HG03135 (cell line): ENCODE results near the gene IPO13.

Experiments
- ATAC-seq: cut with Tn5 transposase; IDR thresholded peaks from one replicate; pipeline ENCODE4 v1.9.1; 2021; ENCODE audit warnings: mild to moderate bottlenecking, moderate library complexity; ENCODE audit not compliant: unreplicated experiment

IPO13 gene

DNA sequence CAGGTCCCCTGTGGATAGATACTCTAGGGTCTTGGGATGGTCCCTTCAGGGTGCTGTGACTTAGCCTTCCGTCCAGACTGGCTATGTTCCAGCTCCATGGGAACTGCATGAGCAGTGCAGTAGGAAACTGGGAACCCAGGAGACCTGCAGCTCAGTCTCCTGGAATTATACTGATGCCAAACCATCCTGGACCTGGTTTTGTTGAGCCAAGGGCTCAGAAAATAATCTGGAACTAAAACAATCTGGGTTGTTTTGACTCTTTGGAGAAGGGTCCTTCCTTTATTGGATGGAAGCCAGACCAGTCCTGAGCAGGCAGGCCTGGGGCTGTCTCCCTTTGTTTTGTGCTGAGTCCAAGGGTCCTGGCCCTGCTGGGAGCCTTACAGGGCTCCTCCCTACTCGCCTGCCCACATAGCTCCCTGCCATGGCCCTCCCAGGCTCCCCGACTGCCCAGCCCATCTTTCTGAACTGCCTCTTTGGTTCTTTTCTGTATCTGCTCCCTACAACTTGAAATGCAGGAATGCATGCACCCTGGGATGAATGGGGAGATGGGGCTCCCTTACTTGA is 1.2 kb downstream of the IPO13 start:
- ATAC-seq: no peak

DNA sequence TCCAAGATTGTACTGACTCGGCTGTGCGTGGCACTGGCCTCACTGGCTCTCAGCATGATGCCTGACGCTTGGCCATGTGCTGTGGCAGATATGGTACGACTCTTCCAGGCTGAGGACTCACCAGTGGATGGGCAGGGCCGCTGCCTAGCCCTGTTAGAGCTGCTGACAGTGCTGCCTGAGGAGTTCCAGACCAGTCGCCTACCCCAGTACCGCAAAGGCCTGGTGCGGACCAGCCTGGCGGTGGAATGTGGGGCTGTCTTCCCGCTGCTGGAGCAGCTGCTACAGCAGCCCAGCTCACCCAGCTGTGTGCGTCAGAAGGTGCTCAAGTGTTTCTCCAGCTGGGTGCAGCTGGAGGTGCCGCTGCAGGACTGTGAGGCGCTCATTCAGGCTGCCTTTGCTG is 2.9 kb downstream of the IPO13 start:
- no peak for ATAC-seq

DNA sequence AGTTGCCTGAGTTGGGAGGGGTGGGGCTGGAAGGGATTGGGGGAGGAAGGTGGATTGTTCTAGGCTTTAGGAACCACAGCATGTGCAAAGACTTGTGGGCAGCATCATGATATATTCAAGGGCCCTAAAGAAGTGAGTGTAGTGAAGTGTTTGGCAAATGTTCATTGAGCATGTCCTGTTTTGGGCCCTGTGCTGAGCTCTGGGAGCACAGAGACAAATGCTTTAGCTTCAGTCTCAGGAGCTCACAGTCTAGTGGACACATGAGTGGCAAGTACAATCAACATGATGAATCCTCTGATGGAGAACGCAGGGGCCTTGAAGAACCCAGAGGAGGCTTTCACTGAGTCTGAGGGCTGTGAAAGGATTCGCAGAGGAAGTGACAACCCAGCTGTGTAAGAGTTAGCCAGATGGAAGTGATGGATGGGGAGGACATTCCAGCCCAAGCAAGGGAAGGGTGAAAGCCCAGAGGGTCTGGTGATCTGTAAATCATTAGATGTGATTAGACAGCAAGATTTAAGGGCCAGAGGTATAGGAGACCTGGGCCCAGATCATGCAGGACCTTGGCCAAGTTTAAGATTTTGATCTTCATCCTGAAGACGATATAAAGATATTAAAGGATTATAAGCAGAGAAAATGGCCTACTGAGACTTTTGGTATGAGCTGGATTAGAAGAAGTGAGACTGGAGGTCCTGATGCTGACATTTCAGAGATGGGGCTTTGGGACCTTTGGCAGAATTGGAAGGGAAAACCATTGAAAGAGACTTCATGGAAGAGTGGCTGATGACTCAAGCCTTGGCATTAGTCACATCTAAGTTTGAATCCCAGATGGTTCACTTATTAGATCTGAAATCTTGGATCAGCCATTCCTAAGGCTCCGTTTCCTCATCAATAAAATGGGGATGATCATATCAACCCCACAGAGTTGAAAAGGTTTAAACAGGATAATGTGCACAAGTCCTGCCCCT is 4.6 kb downstream of the IPO13 start:
- no peak for ATAC-seq

DNA sequence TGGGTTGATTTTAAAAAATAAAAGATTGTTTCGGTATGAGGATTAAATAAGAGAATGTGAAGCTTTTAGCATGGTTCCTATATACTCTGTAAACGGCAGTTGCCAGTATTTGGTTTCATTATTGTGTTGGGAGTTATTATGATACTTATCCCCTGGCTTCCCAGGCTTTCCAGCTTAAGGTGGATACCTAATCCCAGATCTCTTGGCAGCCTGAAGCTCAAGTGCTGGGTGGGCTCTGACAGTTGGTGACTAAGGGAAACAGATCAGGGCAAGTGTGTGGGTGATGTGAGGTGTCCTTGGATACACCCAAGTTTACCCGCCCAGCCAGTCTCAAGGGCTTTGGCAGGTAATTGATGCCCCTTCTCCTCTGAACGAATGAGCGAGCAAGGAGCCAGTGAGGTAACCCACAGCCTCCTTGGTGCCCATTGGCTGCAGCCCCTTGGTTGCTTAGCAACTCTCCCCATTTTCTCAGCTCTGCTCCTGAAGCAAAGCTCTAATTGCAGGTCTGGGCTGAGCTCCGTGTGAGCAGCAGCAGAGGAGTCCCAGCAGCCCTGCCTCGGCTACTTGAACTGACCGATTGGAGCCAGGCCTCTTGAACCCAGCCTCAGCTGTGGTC is 6.1 kb downstream of the IPO13 start:
- ATAC-seq: no peak

DNA sequence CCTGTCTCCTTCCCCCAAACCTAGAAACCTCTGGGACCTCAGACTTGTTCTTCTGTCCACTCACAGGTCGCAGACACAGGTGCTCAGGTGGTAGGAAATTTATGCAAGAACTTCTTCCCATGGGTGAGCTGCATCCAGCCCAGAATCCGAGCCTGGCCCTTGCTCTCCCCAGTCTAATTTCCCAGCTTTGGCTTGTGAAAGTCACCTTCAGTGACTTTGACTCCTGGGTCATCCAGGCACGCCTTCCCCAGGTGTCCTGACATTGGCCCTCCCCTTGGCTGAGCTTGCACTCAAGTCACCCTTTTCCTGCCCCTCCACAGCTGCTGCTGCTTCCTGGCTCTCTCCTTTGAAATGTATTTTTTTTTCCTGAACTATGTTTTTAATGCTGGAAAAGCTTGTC is 6.6 kb downstream of the IPO13 start:
- no peak for ATAC-seq

DNA sequence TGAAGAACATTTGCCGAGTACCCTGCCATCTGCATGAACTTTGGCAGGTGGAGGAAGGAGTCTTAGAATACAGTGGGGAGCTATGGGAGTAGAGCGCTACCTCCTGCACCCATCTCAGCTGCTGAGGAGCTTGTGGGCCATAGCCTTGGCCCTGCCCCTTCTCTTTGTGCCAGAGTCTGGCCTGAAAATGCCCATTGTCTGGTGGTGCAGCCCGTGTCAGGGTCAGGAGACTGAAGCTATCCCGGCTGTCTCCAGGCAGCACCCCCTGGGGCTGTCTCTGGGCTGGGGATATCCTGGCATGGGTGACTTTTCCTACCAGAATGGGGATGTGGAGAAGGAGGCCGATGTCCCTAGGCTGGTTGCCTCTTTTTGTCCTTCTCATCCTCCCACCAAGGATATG is 7.3 kb downstream of the IPO13 start:
- no peak for ATAC-seq

DNA sequence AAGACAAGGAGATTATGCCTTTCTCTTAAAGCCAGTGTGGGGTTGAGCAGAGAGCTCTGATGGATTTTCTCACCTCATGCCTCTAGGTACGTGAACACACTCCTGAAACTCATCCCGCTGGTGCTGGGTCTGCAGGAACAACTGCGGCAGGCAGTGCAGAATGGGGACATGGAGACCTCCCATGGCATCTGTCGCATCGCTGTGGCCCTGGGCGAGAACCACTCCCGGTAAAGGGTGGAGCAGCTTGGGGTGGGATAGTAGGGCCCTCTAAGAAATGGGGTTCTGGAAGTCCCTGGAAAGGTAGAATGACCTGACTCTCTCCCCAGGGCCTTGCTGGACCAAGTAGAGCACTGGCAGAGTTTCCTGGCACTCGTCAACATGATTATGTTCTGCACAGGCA is 9.5 kb downstream of the IPO13 start:
- ATAC-seq: no peak

DNA sequence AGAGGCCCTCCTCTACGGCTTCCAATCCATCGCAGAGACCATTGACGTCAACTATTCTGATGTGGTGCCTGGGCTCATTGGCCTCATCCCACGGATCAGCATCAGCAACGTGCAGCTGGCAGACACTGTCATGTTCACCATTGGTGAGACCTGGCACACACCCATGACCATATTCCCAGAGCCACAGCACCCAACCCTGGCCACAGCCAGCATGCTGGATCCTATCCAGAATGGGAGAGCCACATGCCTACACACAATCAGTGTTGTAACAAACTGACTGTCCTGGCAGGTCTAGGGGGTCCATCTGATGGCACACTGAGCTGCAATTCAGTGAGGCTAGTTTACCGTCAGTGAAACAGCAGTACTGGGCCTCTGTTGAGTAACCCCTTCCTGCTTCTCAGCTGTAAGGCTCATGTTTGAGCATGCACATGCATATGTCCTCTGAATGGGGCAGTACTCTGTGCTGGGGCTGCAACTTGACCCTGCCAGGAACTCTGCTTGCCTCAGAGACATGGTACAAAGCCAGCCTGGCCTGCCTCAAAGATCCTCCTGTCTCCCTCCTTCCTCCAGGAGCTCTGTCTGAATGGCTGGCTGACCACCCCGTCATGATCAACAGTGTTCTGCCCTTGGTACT is 10.8 kb downstream of the IPO13 start:
- ATAC-seq: no peak

DNA sequence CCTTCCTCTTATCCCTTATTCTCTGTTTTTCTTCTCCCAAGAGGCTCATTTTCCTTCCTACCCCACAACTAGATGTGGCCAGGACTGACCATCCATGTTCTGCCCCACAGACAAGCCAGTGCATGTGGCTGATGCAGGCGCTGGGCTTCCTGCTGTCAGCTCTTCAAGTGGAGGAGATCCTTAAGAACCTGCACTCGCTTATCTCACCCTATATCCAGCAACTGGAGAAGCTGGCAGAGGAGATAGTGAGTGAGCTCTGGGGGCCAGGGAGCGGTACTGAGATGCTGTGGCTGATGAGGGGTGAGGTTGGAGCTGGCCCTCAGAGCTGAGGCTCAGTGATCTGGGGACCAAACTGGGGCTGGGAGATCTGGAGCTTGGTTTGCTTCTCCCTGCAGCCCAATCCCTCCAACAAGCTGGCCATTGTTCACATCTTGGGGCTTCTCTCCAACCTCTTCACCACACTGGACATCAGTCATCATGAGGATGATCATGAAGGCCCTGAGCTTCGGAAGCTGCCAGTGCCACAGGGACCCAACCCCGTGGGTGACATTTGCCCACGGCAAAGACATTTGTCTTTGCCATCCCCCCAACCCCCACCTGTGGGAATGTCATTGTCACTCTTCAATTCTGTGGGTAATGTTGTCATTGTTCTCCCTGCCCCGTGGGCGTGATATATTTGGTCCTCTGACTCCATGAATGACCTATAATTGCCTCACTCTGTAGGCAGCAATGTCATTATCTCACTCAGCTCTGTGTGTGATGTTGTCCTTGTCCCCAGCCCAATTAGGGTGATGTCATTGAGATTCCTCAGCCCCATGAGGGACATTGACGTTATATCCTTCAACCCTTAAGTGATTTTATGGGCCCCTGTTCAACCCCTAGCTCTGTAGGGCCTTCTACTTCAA is 11.9 kb downstream of the IPO13 start:
- no peak for ATAC-seq

DNA sequence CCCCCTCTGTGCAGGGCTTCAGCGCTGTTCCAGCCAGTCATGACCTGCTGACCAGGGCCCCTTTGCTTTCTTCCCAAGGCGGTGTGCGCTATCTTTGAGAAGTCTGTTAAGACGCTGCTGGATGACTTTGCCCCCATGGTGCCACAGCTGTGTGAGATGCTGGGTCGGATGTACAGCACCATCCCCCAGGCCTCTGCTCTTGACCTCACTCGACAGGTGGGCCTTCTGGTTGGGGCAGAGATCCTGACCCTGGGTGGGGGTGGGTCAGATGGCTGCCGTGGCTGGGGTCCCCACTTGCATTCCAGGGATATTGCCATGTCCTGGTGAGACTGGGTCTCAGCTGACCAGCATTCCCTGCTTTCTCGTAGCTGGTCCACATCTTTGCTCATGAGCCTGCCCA is 14.0 kb downstream of the IPO13 start:
- ATAC-seq: no peak

DNA sequence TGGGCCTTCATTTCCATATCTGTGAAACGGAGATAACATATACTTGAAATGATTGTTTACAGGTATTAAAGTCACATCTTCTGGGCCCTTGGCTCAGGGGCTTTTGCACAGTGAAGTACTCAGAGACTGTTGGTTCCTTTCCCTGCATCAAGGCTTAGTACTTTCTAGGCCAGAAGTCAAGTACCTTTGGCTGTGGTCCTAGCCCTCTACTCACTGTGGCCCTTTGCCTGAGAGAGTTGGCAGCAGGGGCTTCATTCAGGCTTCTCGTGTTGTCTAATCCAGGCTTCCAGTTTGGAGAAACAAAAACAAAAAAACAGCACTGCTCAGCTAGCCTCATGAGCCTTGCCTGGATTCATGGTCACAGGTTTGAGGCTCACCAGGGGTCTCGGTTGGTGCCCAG is 14.9 kb downstream of the IPO13 start:
- ATAC-seq: no peak

DNA sequence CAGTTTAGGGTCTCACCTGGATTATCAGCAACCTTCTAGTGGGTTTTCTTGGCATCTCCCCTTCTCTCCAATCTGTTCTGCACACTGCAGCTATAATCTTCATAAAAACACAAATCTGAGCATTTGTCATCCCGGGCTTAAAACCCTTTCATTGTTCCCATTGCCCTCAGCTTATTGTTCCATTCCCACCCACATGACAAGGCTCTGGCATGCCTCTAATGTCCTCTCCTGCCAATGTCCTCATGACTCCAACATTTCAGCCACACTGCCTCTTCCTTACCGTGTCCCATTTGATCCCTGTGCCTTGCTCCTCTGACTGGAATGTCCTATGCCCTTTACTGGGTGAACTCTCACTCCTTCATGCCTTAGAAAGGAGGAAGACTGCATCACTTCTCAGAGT is 15.6 kb downstream of the IPO13 start:
- ATAC-seq: no peak

DNA sequence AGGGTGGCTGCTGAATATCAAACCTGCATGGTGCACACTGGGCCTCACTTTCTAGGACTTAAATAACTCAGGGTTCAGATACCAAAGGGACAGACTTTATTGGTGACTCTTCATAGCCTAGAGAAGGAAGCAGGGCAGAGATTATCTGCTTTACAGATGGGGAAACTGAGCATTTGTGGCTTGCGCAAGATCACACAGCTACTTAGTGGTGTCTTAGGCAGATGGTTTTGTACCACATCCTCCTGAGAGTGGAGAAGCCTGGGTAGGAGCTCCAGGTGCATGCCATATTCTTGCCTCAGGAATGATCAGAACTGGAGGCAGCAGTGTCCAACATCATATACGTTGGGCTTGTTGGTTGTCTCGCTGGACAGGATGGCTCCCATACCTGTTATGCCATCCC is 16.3 kb downstream of the IPO13 start:
- ATAC-seq: no peak

DNA sequence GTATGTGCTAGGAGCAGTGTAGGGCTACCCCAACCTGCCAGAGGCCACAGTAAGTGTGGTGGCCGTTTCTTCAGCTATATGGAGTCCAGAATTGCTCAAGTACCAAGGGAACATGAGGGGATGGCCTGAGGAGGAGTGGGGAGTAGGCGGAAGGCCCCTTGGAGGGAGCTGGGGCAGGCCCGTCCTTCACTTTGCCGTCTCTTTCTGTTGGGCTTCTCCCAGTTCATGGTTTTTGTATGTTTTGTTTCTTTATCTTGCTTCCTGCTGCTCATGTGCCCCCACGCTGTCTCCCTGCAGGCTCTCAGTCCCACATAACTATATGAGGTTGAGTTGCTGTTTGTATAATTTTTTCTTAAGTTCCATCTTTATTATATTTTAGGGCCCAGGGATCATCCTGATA is 17.1 kb downstream of the IPO13 start:
- ATAC-seq: no peak

DNA sequence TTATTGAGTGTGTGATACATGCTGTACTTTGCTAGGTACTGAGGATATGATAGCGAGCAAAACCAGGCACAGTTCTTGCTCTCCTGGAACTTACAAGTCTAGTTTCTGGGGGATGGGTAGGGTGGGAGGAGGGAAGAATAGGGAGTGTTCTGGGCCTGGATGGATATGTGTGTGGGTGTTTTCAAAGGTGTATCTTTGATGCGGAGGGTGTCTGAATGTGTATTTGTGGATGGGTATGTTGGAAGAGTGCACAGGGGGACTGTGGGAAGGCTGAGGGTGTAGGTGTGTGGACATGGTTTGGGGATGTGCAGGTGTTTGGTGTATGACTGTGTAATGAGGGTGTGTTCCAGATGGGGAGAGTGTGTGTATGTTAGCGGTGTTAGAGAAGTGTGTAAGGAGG is 18.6 kb downstream of the IPO13 start:
- ATAC-seq: no peak

DNA sequence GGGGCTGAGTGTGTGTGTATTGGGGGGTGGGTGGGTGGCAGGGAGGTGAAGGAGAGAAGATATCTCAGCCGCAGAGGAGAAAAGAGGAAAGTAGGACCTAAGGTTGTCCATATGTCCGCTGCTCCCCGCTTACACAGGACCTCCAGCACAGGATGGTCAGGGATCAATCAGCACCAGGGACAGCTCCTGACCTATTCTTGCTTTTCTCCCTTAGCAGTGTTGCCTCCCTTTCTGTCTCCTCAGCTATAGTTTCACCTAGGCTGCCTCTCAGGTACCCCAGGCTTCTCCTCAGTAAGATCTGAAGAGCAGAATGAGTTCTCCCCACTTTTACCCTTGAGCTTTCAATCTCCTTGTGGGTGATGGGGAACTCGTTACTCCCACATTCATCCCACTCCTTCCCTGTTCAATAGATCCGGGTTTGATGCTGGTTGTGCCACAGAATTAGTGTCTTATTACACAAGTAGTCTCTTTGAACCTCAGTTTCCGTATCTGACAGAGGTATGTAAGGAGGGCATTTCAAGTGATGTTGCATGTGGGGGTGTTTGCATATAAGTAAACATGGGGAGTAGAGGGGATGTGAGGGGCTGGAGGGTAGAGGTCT is 21.7 kb downstream of the IPO13 start:
- ATAC-seq: no peak

DNA sequence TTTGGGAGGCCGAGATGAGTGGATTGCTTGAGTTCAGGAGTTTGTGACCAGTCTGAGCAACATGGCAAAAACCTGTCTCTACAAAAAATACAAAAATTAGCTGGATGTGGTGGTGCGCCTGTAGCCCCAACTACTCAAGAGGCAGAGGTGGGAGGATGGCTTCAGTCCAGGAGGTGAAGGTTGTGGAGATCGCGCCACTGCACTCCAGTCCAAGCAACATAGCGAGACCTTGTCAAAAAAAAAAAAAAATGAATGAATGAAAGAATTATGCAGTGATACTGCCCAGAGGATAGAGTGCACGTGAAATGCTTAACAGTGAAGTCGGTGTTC is 22.6 kb downstream of the IPO13 start:
- ATAC-seq: no peak

DNA sequence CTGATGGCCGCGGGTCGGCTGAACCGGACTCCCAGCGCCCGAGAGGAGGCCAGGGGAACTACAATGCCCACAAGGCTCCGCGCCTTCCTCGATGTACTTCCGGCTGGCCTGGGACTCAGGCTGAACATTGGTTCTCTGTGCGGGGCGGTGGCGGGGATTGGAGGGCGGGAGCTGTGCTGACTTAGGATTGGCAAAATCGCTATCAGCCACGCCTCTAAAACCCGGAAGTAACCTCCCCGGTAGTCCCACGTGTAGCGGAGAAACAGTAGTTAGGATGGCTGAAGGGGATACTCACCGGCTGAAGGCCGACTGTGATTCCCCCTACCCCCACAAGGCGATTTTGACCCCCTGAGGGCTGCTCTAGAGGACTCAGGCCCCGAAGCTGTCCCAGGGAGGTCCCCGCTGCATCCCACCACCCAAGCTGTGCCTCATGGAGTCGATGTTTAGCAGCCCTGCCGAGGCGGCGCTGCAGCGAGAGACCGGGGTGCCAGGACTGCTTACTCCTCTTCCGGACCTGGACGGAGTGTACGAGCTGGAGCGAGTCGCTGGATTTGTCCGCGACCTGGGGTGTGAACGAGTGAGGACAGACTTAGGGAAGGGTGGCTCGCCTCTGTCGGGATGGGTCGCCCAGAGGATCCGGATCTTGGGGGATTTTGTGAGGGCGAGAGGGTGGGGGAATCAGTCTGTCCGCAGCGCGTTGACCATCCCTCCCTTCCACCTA is 23.2 kb downstream of the IPO13 start, which contains the start of gene DPH2:
Gene DPH2, plus strand, starts transcription at position 265 of the 721 bp plus-strand sequence. Its CDS starts 166 bp downstream, at position 431.
- peak; percentile 82 for ATAC-seq

DNA sequence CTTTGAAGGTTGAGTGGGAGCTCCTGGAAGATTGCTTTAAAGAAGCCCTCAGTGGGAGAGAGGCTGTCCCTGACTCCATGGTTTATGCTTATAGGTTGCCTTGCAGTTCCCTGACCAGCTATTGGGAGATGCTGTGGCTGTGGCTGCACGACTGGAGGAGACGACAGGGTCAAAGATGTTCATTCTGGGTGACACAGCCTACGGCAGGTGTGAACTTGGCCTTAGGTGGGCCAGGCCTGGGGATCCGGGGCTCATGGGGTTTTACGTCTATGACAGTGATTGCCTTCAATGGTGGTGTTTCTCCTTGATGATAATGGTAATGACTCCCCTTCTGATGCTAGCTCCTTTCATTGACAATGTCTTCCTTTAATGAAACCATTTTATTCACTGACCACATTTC is 23.8 kb downstream of the IPO13 start:
- ATAC-seq: no peak

DNA sequence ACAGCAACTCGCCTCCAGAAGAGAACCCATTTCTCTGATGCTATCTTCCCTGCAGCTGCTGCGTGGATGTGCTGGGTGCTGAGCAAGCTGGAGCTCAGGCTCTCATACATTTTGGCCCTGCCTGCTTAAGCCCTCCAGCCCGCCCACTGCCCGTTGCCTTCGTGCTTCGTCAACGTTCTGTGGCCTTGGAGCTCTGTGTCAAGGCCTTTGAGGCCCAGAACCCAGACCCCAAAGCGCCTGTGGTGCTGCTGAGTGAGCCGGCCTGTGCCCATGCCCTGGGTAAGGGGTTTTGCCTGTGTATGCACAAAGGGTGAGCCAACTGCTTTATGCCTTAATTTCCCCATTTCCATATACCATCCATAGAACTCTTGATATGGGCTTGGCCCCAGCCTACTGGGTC is 24.2 kb downstream of the IPO13 start:
- ATAC-seq: no peak
